Hepatocyte (in vitro differentiated cells): ENCODE data around the gene GPR21.

Source experiments
- EZH2 ChIP-seq: fragments of 200-600 bp; sonication (generic); IDR thresholded peaks from 2 replicates; pipeline ENCODE4 v1.6.1; 2016; ENCODE audit warnings: antibody characterized with exemption, mild to moderate bottlenecking, borderline replicate concordance
- TF ChIP-seq, protein P1 (sequence below): fragments of 200-600 bp; sonication (generic); IDR thresholded peaks from 2 replicates; pipeline ENCODE4 v1.5.1; 2016; ENCODE audit warnings: antibody characterized with exemption, mild to moderate bottlenecking; ENCODE audit not compliant: poor library complexity

DNA sequence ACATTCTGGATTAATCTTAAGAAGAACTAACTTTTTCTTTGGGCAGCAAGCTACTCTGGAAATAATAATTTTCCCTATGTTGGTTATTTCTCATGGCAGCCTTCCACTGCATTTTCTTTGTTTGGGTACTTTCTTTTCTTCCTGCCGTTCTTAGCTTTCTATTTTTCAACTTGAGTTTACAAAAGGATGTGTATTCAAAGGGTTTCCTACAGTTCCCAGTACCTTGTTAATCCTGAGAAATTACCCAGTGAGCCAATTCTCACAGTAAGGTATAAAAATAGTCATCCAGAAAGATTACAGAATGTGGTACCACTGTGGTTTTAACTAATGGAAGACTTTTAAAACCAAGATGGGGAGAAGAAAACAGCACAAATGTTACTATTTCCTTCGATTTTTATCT lies 20.2 kb downstream of the GPR21 start:
- TF ChIP-seq, protein P1, sequence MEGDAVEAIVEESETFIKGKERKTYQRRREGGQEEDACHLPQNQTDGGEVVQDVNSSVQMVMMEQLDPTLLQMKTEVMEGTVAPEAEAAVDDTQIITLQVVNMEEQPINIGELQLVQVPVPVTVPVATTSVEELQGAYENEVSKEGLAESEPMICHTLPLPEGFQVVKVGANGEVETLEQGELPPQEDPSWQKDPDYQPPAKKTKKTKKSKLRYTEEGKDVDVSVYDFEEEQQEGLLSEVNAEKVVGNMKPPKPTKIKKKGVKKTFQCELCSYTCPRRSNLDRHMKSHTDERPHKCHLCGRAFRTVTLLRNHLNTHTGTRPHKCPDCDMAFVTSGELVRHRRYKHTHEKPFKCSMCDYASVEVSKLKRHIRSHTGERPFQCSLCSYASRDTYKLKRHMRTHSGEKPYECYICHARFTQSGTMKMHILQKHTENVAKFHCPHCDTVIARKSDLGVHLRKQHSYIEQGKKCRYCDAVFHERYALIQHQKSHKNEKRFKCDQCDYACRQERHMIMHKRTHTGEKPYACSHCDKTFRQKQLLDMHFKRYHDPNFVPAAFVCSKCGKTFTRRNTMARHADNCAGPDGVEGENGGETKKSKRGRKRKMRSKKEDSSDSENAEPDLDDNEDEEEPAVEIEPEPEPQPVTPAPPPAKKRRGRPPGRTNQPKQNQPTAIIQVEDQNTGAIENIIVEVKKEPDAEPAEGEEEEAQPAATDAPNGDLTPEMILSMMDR, result no peak
- TF ChIP-seq EZH2, result no peak
